IMR-90 (cell line): ENCODE data around the gene TAF1A. TPM values are rescaled to one million over a fixed set of nuclear protein-coding genes. Genes with fewer than 3 reads are reported as not detected.

ENCODE experiments used
- ATAC-seq: fragments of 200-7000 bp; cut with Tn5 transposase; 2 replicates; pipeline ENCODE4 v1.9.1; 2020; ENCODE audit warnings: low read depth, mild to moderate bottlenecking, moderate library complexity
- BruUV-seq: library from RNA; stranded (reverse); fragments of 400-500 nt; replicated peaks from 2 replicates; lab custom pipeline; 2021; lab: Mats Ljungman, UMichigan
- CTCF ChIA-PET: fragments of 300-600 bp; formaldehyde crosslinking; extraction: SDS; loops from one replicate; lab custom pipeline; 2021; ENCODE audit warnings: antibody characterized with exemption; lab: Yijun Ruan, JAX
- POLR2A ChIA-PET: fragments of 300-600 bp; sonication (Branson Sonifier 250); formaldehyde crosslinking; loops from one replicate; lab custom pipeline; 2022; ENCODE audit warnings: antibody characterized with exemption; ENCODE audit not compliant: unreplicated experiment; lab: Charles Lee
- DNase-seq: peaks from one replicate; pipeline ENCODE4 v3.0.0; 2013
- H2AFZ ChIP-seq: replicated peaks from 2 replicates; pipeline ENCODE3; 2013; ENCODE audit warnings: low read length, mild to moderate bottlenecking; ENCODE audit not compliant: poor library complexity
- H2AK5ac ChIP-seq: 2 replicates; pipeline ENCODE4 v1.6.1; 2013; ENCODE audit warnings: low read depth, low read length, inconsistent platforms
- H2AK9ac ChIP-seq: replicated peaks from 2 replicates; pipeline ENCODE3; 2013; ENCODE audit warnings: mild to moderate bottlenecking, low read depth, low read length, moderate library complexity; ENCODE audit not compliant: poor library complexity
- H2BK120ac ChIP-seq: 2 replicates; pipeline ENCODE4 v1.6.1; 2013; ENCODE audit warnings: low read depth, low read length, inconsistent platforms
- H2BK15ac ChIP-seq: 3 replicates; pipeline ENCODE4 v1.6.1; 2013; ENCODE audit warnings: low read depth, low read length, inconsistent platforms
- H2BK20ac ChIP-seq: 2 replicates; pipeline ENCODE4 v1.6.1; 2013; ENCODE audit warnings: low read depth, mild to moderate bottlenecking, inconsistent platforms, low read length, moderate library complexity
- H2BK5ac ChIP-seq: 2 replicates; pipeline ENCODE4 v1.6.1; 2013; ENCODE audit warnings: mild to moderate bottlenecking, low read depth, low read length, inconsistent platforms; ENCODE audit not compliant: poor library complexity, severe bottlenecking
- H3K14ac ChIP-seq: replicated peaks from 2 replicates; pipeline ENCODE4 v1.6.1; 2013; ENCODE audit warnings: low read depth, low read length, inconsistent platforms
- H3K18ac ChIP-seq: 2 replicates; pipeline ENCODE4 v1.6.1; 2013; ENCODE audit warnings: low read depth, low read length, control low read depth
- H3K23ac ChIP-seq: 2 replicates; pipeline ENCODE4 v1.6.1; 2013; ENCODE audit warnings: low read depth, low read length, inconsistent platforms
- H3K27ac ChIP-seq: 2 replicates; pipeline ENCODE4 v1.5.1; 2013; ENCODE audit warnings: mild to moderate bottlenecking, control low read depth, low read length; ENCODE audit not compliant: insufficient read depth
- H3K27me3 ChIP-seq: 2 replicates; pipeline ENCODE4 v1.6.1; 2013; ENCODE audit warnings: low read length; ENCODE audit not compliant: control insufficient read depth, insufficient read depth
- H3K36me3 ChIP-seq: 2 replicates; pipeline ENCODE4 v1.6.1; 2013; ENCODE audit warnings: low read length, mixed read lengths; ENCODE audit not compliant: control insufficient read depth, insufficient read depth
- H3K4ac ChIP-seq: 2 replicates; pipeline ENCODE4 v1.6.1; 2013; ENCODE audit warnings: low read depth, low read length, inconsistent platforms
- H3K4me1 ChIP-seq: 2 replicates; pipeline ENCODE4 v1.6.1; 2013; ENCODE audit warnings: low read length, mixed read lengths; ENCODE audit not compliant: control insufficient read depth, insufficient read depth
- H3K4me2 ChIP-seq: 2 replicates; pipeline ENCODE4 v1.6.1; 2013; ENCODE audit warnings: low read depth, mild to moderate bottlenecking, control low read depth, low read length, moderate library complexity
- H3K4me3 ChIP-seq: 2 replicates; pipeline ENCODE4 v1.5.1; 2013; ENCODE audit warnings: low read depth, mild to moderate bottlenecking, control low read depth, low read length, moderate library complexity; ENCODE audit not compliant: insufficient read depth
- H3K56ac ChIP-seq: 2 replicates; pipeline ENCODE4 v1.6.1; 2013; ENCODE audit warnings: low read length, inconsistent platforms; ENCODE audit not compliant: insufficient read depth; ENCODE audit errors: extremely low read depth
- H3K79me1 ChIP-seq, 2 experiments: 2 replicates each; pipeline ENCODE4 v1.6.1; 2013; ENCODE audit warnings: low read length in 2 of 2, inconsistent platforms in 1 of 2, low read depth in 1 of 2
- H3K9ac ChIP-seq: 2 replicates; pipeline ENCODE4 v1.6.1; 2013; ENCODE audit warnings: low read depth, low read length, control low read depth
- H3K9me1 ChIP-seq: 2 replicates; pipeline ENCODE4 v1.6.1; 2013; ENCODE audit warnings: low read length, inconsistent platforms; ENCODE audit not compliant: insufficient read depth
- H3K9me3 ChIP-seq: 2 replicates; pipeline ENCODE4 v1.6.1; 2013; ENCODE audit warnings: low read length; ENCODE audit not compliant: control insufficient read depth, insufficient read depth
- H4K20me1 ChIP-seq: 2 replicates; pipeline ENCODE4 v1.6.1; 2013; ENCODE audit warnings: low read length, inconsistent platforms; ENCODE audit not compliant: insufficient read depth
- H4K5ac ChIP-seq: 2 replicates; pipeline ENCODE4 v1.6.1; 2013; ENCODE audit warnings: mild to moderate bottlenecking, low read depth, low read length, control low read depth
- H4K8ac ChIP-seq, 2 experiments: 2 replicates each; pipeline ENCODE4 v1.6.1; 2013; ENCODE audit warnings: low read depth in 2 of 2, low read length in 2 of 2, control low read depth in 1 of 2, inconsistent platforms in 1 of 2
- H4K91ac ChIP-seq: 2 replicates; pipeline ENCODE4 v1.6.1; 2013; ENCODE audit warnings: low read depth, low read length, inconsistent platforms; ENCODE audit not compliant: insufficient read depth
- BHLHE40 ChIP-seq: fragments of 150-350 bp; IDR thresholded peaks from 2 replicates; pipeline ENCODE4 v1.6.1; 2016; ENCODE audit warnings: mild to moderate bottlenecking, low read depth, low read length
- CEBPB ChIP-seq: IDR thresholded peaks from 2 replicates; pipeline ENCODE4 v1.6.1; 2012; ENCODE audit warnings: low read depth, low read length, improper control_type of control experiment
- CHD1 ChIP-seq: IDR thresholded peaks from 2 replicates; pipeline ENCODE4 v1.6.1; 2012; ENCODE audit warnings: low read depth, low read length, improper control_type of control experiment
- CTCF ChIP-seq: conservative IDR thresholded peaks from 2 replicates; pipeline ENCODE4 v1.5.1; 2012; ENCODE audit warnings: mild to moderate bottlenecking, low read depth, low read length, improper control_type of control experiment
- FOS ChIP-seq: fragments of 150-350 bp; IDR thresholded peaks from 2 replicates; pipeline ENCODE4 v1.6.1; 2016; ENCODE audit warnings: low read depth, low read length
- MAFK ChIP-seq: IDR thresholded peaks from 2 replicates; pipeline ENCODE4 v1.6.1; 2012; ENCODE audit warnings: low read depth, low read length, improper control_type of control experiment
- MAZ ChIP-seq: IDR thresholded peaks from 2 replicates; pipeline ENCODE4 v1.6.1; 2012; ENCODE audit warnings: low read depth, mild to moderate bottlenecking, low read length, improper control_type of control experiment, moderate library complexity, borderline replicate concordance
- MXI1 ChIP-seq: IDR thresholded peaks from 2 replicates; pipeline ENCODE4 v1.6.1; 2012; ENCODE audit warnings: low read depth, mild to moderate bottlenecking, low read length, moderate library complexity, borderline replicate concordance
- NFE2L2 ChIP-seq: fragments of 150-350 bp; IDR thresholded peaks from 2 replicates; pipeline ENCODE4 v1.6.1; 2016; ENCODE audit warnings: low read depth, mild to moderate bottlenecking, low read length
- POLR2A ChIP-seq: IDR thresholded peaks from 2 replicates; pipeline ENCODE4 v1.6.1; 2012; ENCODE audit warnings: mild to moderate bottlenecking, low read depth, low read length
- RAD21 ChIP-seq: IDR thresholded peaks from 2 replicates; pipeline ENCODE4 v1.6.1; 2012; ENCODE audit warnings: low read length, improper control_type of control experiment
- RCOR1 ChIP-seq: IDR thresholded peaks from 2 replicates; pipeline ENCODE4 v1.6.1; 2012; ENCODE audit warnings: mild to moderate bottlenecking, low read length, improper control_type of control experiment; ENCODE audit not compliant: insufficient replicate concordance
- RFX5 ChIP-seq: IDR thresholded peaks from 2 replicates; pipeline ENCODE4 v1.8.0; 2012; ENCODE audit warnings: low read depth, mild to moderate bottlenecking, low read length, moderate library complexity
- SMC3 ChIP-seq: fragments of 150-350 bp; IDR thresholded peaks from 2 replicates; pipeline ENCODE4 v1.6.1; 2016; ENCODE audit warnings: low read depth, mild to moderate bottlenecking, antibody characterized with exemption, low read length, moderate library complexity
- USF2 ChIP-seq: fragments of 150-350 bp; IDR thresholded peaks from 2 replicates; pipeline ENCODE4 v1.6.1; 2017; ENCODE audit warnings: mild to moderate bottlenecking, antibody characterized with exemption, low read length, low read depth
- WGBS, 2 experiments: methylation state at CpG; one replicate each; pipeline versions ENCODE4 v1.1.5 to v1.1.7; 2013; ENCODE audit warnings: missing lambda C conversion rate in 2 of 2; ENCODE audit not compliant: insufficient read length in 1 of 2; ENCODE audit errors: extremely low coverage in 2 of 2; 5-methylcytosine and 5-hydroxymethylcytosine counted together
- dilution Hi-C: fragments of 300-500 bp; cut with HindIII; formaldehyde crosslinking; loops from one replicate; pipeline ENCODE4 v1.14.3; 2018; ENCODE audit warnings: low sequenced_read_pairs; ENCODE audit not compliant: unreplicated experiment
- in situ Hi-C: fragments of 300-500 bp; cut with MboI; formaldehyde crosslinking; loops from 3 replicates; pipeline ENCODE4 v1.14.3; 2019; ENCODE audit warnings: low sequenced_read_pairs, inconsistent platforms, mixed read lengths
- intact Hi-C: fragments of 100-400 bp; cut with micrococcal nuclease; formaldehyde crosslinking; loops from 2 replicates; pipeline ENCODE4 v1.10.0; 2022
- polyA plus RNA-seq, 3 experiments: library from polyadenylated mRNA; depleted of rRNA; stranded (reverse); fragments of >200 nt; gene quantifications; 2 replicates each; pipeline ENCODE4 v1.2.3, GENCODE V29; 2012; ENCODE audit warnings: low replicate concordance in 1 of 3
- total RNA-seq: library from RNA; depleted of rRNA; stranded (reverse); fragments of >200 nt; gene quantifications from 2 replicates; pipeline ENCODE4 v1.2.3, GENCODE V29; 2012
- TF ChIP-seq, protein P1 (sequence below): fragments of 150-350 bp; IDR thresholded peaks from 2 replicates; pipeline ENCODE4 v1.6.1; 2016; ENCODE audit warnings: low read depth, mild to moderate bottlenecking, low read length, moderate library complexity, borderline replicate concordance

TAF1A gene
- total and polyA plus RNA-seq, 2 of the 4 experiments (the other 2 are of a cell fraction), result 3.8 to 5.4 TPM

GRCh38 chr1:222529916-222530315 lies 59.8 kb downstream of the TAF1A start:
- Histone ChIP-seq H3K4ac (no peak overlapping the region), H4K8ac (no peak overlapping the region), H3K27ac (no peak overlapping the region), H4K5ac (no peak overlapping the region), H4K20me1 (no peaks in the 10 kb centered on the region), H2BK15ac (no peak overlapping the region), H3K4me1 (no peaks in the 10 kb centered on the region), H4K91ac (no peak overlapping the region), H3K4me3 (no peak overlapping the region), H3K9me3 (no peaks in the 10 kb centered on the region), H3K4me2 (no peak overlapping the region), H3K9ac (no peak overlapping the region), H2AK9ac (no peak overlapping the region), H2AK5ac (no peak overlapping the region), H3K56ac (no peak overlapping the region), H3K27me3 (peaks cover 8% of the 10 kb centered on the region), H2BK5ac (no peak overlapping the region), H3K23ac (no peak overlapping the region), H2BK20ac (no peak overlapping the region), H2BK120ac (no peak overlapping the region), H3K14ac (no peak overlapping the region), H3K79me1 (no peaks in the 10 kb centered on the region), H3K18ac (no peak overlapping the region), H3K36me3 (no peaks in the 10 kb centered on the region), H2AFZ (no peak overlapping the region), H3K9me1 (no peaks in the 10 kb centered on the region)
- no peak for DNase-seq
- in situ Hi-C loops, result no loop called here
- no CpG with 5 or more reads among the region's 3 CpGs for WGBS, 2 experiments
- dilution Hi-C loops, result no loop called here
- CTCF ChIA-PET, result interaction anchor here (1.7 kb wide), 1 partner anchor 16 kb away, joined by 4 read pairs; no protein-coding TSS in a partner anchor
- ATAC-seq, result no peak
- BruUV-seq, result no TSS peak
- intact Hi-C loops, result no loop called here
- TF ChIP-seq BHLHE40 (no peak), MAFK (no peak), FOS (no peak), MAZ (no peak), RAD21 (no peak), CHD1 (no peak), RFX5 (no peak), CTCF (no peak), RCOR1 (no peak), SMC3 (no peak), NFE2L2 (no peak), USF2 (no peak), CEBPB (no peak), POLR2A (no peak), MXI1 (no peak)
- TF ChIP-seq, protein P1, sequence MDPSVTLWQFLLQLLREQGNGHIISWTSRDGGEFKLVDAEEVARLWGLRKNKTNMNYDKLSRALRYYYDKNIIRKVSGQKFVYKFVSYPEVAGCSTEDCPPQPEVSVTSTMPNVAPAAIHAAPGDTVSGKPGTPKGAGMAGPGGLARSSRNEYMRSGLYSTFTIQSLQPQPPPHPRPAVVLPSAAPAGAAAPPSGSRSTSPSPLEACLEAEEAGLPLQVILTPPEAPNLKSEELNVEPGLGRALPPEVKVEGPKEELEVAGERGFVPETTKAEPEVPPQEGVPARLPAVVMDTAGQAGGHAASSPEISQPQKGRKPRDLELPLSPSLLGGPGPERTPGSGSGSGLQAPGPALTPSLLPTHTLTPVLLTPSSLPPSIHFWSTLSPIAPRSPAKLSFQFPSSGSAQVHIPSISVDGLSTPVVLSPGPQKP, result no peak
- POLR2A ChIA-PET, result interaction anchor here (0.6 to 0.7 kb wide), 2 partner anchors 279 to 721 kb away, joined by 3 to 18 read pairs; no protein-coding TSS in a partner anchor
